ENCODE data around the gene IL12RB1.

DNA sequence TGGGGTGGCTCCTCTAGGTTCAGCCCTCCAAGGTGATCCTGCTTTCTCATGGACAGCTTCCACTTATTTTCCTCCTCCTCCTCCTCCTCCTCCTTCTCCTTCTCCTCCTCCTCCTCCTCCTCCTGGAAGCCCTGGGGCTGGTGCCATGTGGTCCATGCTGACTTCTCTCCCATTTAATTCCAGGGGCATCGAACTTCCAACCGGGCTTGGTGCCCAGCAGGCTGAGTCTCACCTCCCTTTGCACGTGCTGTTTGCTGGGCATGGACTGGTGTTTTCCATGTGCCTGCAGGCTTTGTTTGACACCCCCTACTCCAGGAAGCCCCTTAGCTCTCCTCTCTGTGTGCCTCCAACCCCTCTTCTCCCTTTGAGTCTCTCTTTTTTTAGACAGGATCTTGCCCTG is 14.5 kb upstream of the IL12RB1 start:
- TF ChIP-seq, protein P1, sequence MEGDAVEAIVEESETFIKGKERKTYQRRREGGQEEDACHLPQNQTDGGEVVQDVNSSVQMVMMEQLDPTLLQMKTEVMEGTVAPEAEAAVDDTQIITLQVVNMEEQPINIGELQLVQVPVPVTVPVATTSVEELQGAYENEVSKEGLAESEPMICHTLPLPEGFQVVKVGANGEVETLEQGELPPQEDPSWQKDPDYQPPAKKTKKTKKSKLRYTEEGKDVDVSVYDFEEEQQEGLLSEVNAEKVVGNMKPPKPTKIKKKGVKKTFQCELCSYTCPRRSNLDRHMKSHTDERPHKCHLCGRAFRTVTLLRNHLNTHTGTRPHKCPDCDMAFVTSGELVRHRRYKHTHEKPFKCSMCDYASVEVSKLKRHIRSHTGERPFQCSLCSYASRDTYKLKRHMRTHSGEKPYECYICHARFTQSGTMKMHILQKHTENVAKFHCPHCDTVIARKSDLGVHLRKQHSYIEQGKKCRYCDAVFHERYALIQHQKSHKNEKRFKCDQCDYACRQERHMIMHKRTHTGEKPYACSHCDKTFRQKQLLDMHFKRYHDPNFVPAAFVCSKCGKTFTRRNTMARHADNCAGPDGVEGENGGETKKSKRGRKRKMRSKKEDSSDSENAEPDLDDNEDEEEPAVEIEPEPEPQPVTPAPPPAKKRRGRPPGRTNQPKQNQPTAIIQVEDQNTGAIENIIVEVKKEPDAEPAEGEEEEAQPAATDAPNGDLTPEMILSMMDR (IDR thresholded peaks at IDR 0.05): no peak
- TF ChIP-seq, protein P2, sequence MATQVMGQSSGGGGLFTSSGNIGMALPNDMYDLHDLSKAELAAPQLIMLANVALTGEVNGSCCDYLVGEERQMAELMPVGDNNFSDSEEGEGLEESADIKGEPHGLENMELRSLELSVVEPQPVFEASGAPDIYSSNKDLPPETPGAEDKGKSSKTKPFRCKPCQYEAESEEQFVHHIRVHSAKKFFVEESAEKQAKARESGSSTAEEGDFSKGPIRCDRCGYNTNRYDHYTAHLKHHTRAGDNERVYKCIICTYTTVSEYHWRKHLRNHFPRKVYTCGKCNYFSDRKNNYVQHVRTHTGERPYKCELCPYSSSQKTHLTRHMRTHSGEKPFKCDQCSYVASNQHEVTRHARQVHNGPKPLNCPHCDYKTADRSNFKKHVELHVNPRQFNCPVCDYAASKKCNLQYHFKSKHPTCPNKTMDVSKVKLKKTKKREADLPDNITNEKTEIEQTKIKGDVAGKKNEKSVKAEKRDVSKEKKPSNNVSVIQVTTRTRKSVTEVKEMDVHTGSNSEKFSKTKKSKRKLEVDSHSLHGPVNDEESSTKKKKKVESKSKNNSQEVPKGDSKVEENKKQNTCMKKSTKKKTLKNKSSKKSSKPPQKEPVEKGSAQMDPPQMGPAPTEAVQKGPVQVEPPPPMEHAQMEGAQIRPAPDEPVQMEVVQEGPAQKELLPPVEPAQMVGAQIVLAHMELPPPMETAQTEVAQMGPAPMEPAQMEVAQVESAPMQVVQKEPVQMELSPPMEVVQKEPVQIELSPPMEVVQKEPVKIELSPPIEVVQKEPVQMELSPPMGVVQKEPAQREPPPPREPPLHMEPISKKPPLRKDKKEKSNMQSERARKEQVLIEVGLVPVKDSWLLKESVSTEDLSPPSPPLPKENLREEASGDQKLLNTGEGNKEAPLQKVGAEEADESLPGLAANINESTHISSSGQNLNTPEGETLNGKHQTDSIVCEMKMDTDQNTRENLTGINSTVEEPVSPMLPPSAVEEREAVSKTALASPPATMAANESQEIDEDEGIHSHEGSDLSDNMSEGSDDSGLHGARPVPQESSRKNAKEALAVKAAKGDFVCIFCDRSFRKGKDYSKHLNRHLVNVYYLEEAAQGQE (IDR thresholded peaks at IDR 0.05): no peak
- TF ChIP-seq EP300 (IDR thresholded peaks at IDR 0.05): no peak

Measured in A549 (cell line).